HG03175 (cell line): ENCODE measurements around the gene ARHGAP8.

Experiments used
- ATAC-seq: cut with Tn5 transposase; IDR thresholded peaks from one replicate; pipeline ENCODE4 v1.9.1; 2021; ENCODE audit warnings: mild to moderate bottlenecking, moderate library complexity; ENCODE audit not compliant: unreplicated experiment

The ARHGAP8 gene

GRCh38 chr22:44724859-44725258 is 27.5 kb upstream of the ARHGAP8 start:
- no peak for ATAC-seq

DNA sequence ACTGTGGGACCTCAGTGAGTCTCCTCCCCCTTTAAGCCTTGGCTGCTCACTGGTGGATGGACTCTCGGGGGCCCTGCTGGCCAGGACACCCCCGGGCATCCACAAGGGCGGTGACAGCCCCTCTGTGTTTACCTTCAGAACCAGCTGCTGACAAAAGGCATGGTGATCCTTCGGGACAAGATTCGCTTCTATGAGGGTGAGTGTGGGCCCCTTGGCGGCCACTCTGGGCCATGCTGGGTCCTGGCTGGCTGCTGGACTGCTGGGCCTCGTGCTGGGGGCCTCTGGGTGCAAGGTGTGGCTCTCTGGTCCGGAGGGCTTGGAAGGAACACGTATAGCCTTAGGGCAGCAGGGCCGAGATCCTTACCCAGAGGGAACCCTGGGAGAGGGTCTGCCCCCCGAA is 25.9 kb upstream of the ARHGAP8 start:
- ATAC-seq = no peak

DNA sequence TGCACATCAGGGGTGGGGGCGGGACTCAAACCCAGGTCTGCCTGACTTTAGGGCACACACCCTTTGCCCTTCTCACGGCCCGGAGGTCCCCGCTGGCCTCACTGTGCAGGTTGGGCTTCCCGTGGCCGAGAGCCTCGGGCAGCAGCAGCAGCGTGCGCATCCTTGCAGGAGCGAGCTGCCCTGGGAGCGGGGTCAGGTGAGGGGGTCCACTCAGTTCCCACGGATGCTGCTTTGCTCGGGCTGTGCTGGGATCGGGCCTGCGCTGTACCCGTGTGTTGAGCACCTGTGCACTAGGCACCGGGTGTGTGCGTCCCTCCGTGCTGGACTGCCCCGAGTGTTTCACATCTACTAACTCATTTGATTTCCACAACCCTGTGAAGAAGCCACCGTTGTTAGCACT is 25.2 kb upstream of the ARHGAP8 start:
- ATAC-seq = no peak

GRCh38 chr22:44727709-44728108 is 24.7 kb upstream of the ARHGAP8 start:
- no peak for ATAC-seq

GRCh38 chr22:44728761-44729324 is 23.5 kb upstream of the ARHGAP8 start:
- ATAC-seq = no peak

- no peak for ATAC-seq
These were observed 22.9 kb upstream of the ARHGAP8 start for GRCh38 chr22:44729391-44730021.

DNA sequence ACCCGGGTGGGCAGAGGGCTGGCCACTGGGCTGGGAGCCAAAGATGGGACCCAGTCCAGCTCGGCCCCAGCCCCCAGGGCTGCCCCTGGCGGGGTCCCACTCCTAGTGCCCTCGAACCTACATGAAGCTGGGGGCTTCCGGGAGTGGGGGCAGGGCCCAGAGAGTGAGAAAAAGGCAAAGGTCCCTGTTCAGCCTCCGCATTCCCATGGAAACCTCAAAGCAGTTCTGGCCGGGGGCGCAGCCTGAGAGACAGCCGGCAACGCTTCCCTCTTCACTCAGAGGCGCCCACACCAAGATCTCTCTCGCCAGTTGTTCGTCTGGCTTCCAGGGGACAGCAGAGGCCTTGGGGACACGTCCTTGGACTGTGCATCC is 22.4 kb upstream of the ARHGAP8 start:
- ATAC-seq = no peak

- ATAC-seq = no peak
These were observed 21.7 kb upstream of the ARHGAP8 start for GRCh38 chr22:44730490-44731356.

DNA sequence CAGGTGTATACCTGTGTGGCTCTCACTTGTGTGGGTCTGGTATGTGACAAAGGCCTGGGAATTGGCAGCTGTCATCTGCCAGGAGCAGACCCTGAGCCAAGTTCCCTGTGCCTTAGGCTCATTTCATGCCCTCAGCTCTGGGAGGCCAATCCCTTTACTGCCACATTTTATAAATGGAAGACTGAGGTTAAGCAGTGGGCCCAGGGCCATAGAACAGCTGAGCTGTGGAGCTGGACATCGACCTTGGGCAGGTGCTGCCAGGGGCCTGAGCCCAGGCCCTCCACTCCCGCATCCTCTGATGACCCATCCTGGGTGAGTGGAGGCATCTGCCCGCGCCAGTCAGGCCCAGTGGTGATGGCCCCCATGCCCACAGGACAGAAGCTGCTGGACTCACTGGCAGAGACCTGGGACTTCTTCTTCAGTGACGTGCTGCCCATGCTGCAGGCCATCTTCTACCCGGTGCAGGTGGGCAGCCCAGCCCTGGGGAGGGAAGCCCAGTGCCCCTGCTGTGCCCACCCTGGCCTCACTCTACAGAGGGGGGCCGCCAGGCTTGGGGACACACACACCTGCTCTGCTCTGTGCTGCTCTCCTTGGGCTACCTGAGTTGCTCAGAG is 20.9 kb upstream of the ARHGAP8 start:
- no peak for ATAC-seq

GRCh38 chr22:44732017-44732561 is 20.3 kb upstream of the ARHGAP8 start:
- no peak for ATAC-seq

- ATAC-seq = no peak
These were observed 19.7 kb upstream of the ARHGAP8 start for GRCh38 chr22:44732661-44733060.

DNA sequence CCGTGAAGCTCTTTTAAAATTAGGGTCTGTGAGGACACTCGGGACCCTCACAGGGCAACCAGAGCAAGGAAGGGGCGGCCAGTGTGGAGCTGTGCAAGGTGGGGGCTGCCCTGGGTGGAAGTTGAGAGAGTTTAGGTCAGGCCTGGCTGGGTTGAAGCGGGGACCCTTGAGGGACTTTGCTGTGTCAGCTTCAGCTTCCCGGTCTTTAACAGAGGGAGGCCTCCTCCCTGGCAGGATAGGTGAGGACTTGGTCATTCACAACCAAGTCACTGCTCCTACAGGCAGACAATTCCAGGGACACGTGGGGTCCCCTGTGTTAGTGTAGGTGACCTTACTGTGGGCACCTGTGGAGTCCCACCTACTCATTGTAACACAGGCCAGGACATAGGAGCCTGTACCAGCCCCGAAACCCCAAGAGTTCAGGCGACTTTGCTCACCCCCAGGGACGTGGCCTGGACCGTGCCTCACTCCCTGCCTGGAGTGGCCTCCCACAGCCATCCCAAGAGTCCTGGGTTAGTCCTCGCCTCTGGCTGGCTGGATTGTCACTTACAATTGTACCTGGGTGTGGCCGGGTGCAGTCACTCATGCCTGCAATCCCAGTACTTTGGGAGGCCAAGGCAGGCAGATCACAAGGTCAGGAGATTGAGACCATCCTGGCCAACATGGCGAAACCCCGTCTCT is 18.8 kb upstream of the ARHGAP8 start:
- no peak for ATAC-seq

- no peak for ATAC-seq
These were observed 18.1 kb upstream of the ARHGAP8 start for GRCh38 chr22:44734278-44734677.

- ATAC-seq = no peak
These were observed 17.4 kb upstream of the ARHGAP8 start for GRCh38 chr22:44734801-44735517.

DNA sequence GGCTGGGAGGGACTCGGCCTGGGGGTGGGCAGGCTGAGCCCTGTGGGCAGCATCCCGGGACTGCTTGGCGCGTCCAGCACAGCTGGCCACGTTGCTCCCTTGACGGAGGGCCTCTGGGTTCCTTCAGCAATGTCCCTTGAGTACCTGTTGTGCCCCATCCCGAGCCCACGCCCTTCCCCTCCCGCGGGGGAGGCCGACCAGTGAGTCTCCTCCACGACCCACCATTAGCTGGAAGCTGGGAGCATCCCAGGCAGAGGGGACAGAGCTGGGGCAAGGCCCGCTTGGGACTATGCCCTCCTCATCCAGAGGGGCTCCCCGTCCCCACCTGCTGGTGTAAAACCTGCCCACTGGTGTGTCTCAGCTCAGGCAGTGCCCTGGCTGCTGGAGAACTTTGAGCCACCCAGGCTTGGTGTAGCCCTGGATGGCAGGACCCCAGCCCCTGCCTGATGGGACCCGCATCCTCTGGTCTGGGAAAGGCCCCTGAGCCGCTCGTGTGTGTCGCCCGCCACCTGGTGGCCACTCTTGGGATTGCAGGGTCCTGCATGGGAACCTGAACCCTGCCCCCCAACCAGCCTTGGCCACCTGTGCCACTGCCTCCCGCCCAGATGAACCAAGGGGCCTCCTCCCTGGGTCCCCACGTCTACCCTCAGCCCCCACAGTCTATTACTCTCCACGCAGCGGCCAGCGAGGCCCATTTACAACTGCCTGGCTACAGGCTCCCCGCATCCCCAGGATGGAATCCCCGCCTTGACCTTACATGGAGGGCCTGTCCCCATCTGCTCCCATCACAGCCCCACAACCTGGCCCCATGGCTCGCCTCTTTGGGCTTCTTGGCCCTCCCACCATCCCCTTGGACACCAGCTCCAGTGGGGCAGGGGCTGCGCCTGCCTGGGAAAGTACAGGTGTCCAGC is 16.6 kb upstream of the ARHGAP8 start:
- no peak for ATAC-seq

DNA sequence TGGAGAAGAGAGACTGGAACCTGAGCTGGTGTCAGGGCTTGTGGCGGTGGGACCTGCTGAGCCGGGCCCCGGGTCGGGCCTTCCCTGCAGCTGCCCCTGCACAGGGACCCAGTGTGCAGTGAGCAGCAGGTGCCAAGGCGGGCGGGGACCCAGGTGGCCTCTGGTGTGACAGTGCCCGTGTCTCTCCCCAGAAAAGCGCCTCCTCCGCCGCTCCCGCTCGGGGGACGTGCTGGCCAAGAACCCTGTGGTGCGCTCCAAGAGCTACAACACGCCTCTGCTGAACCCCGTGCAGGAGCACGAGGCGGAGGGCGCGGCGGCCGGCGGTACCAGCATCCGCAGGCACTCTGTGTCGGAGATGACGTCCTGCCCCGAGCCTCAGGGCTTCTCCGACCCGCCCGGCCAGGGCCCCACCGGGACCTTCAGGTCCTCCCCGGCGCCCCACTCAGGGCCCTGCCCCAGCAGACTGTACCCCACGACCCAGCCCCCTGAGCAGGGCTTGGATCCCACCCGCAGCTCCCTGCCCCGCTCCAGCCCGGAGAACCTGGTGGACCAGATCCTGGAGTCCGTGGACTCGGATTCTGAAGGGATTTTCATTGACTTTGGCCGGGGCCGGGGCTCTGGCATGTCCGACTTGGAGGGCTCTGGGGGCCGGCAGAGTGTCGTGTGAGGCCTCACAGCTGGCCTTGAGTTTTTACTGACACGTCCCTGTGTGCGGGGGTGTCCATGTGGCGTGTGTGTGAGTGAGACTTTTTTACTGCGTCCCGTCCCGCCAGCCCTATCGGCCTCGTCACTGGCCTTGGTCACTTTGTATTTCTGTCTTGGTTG is 15.6 kb upstream of the ARHGAP8 start:
- ATAC-seq = no peak

- no peak for ATAC-seq
These were observed 14.7 kb upstream of the ARHGAP8 start for GRCh38 chr22:44737406-44738346.
